ENCODE data around the gene SHISA5.

The SHISA5 gene

DNA sequence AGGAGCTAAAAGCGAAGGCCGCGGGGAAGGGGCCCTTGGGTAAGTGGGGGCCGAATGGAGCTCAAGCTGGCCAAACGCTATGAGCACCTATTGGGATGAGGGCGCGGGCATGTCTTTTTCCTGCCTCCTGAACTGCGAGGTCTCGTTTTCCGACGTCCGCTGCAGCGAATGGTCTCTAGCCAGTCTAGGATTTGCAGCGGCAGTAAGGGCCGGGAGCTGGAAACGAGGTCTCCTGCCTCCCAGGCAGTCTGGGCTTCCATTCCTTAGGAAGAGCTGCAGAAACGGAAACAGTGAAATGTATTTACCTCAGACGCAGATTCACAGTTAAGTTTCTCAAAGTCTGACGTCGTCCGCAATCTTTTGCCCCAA is 63.4 kb downstream of the SHISA5 start:
- peak; percentile 3 for ATAC-seq
- no peak for DNase-seq
- no peaks in the 10 kb centered on the region for H3K9me3 Mint-ChIP-seq

GRCh38 chr3:48439820-48440589 is 64.0 kb downstream of the SHISA5 start, which contains the start of the genes CCDC51 and TMA7:
TSS of gene CCDC51 (minus strand) at chr3:48440119. CDS start at chr3:48435128, 4,991 bp downstream.
TSS of gene TMA7 (plus strand) at chr3:48440257. CDS start at chr3:48440297, 40 bp downstream.
- ATAC-seq: peak; percentile 98
- no peaks in the 10 kb centered on the region for H3K9me3 Mint-ChIP-seq
- peak within 1 kb of the TSS; percentile 93 for H3K27ac Mint-ChIP-seq
- DNase-seq: peak; percentile 98
- no peaks in the 10 kb centered on the region for H3K27me3 Mint-ChIP-seq
- peaks cover 47% of the 10 kb centered on the region for H3K36me3 Mint-ChIP-seq (ENCODE audit: low read depth)
- H3K4me3 Mint-ChIP-seq: peak within 1 kb of the TSS; percentile 98
- peaks cover 33% of the 10 kb centered on the region for H3K4me1 Mint-ChIP-seq

More for the DNA sequence above, 63.4 kb downstream of the SHISA5 start:
- H3K4me1 Mint-ChIP-seq: peaks cover 35% of the 10 kb centered on the region
- H3K27ac Mint-ChIP-seq: peak overlapping the region; percentile 93
- H3K4me3 Mint-ChIP-seq: peak overlapping the region; percentile 98
- peaks cover 47% of the 10 kb centered on the region for H3K36me3 Mint-ChIP-seq (ENCODE audit: low read depth)
- H3K27me3 Mint-ChIP-seq: no peaks in the 10 kb centered on the region

DNA sequence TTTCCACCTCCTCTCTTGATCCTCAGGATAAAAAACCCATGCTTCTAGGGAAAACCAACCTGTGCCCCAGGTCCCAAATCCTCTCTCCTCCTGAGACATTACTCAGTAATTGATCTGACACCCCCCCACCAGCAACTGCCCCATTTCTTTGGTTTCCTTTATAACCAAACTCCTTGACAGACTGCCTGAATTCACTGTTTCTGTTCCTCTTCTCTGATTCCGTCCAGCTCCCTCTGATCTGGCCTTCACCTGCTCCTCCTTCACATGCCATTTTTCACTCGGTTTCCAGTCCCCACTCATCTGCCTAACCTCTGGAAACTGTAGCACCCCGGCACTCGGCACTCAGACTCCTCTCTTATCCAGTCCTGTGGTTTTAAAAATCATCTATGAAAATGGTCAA is 66.2 kb downstream of the SHISA5 start:
- DNase-seq: no peak
- no peak for ATAC-seq
- Mint-ChIP-seq H3K4me1 (peaks cover 35% of the 10 kb centered on the region), H3K36me3 (ENCODE audit: low read depth) (peaks cover 37% of the 10 kb centered on the region), H3K4me3 (no peak overlapping the region), H3K27me3 (no peaks in the 10 kb centered on the region), H3K9me3 (no peaks in the 10 kb centered on the region), H3K27ac (no peak overlapping the region)

DNA sequence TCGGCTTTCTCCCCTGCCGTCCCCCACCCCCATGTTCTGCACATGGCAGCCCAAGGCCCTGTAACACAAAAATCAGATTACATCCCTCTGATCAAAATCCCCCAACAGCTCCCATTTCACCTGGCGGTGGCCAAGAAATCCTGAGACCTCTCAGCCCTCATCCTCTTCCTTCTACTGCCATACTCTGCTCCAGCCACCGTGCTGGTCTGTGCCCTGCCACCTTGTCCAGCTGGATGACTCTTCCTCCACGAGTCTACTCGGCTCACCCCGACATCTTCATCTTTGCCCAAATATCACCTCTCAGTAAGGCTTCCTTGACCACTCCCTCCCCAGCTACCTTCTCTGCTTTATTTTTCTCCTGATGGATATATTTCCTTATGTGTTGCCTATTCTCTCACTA is 67.1 kb downstream of the SHISA5 start:
- Mint-ChIP-seq H3K36me3 (ENCODE audit: low read depth) (peaks cover 28% of the 10 kb centered on the region), H3K9me3 (no peaks in the 10 kb centered on the region), H3K27me3 (no peaks in the 10 kb centered on the region), H3K4me3 (no peak overlapping the region), H3K4me1 (peaks cover 27% of the 10 kb centered on the region), H3K27ac (no peak overlapping the region)
- no peak for DNase-seq
- no peak for ATAC-seq

GRCh38 chr3:48436477-48436787 is 67.5 kb downstream of the SHISA5 start:
- Mint-ChIP-seq H3K27me3 (no peaks in the 10 kb centered on the region), H3K27ac (no peak overlapping the region), H3K4me1 (peaks cover 22% of the 10 kb centered on the region), H3K4me3 (no peak overlapping the region), H3K9me3 (no peaks in the 10 kb centered on the region), H3K36me3 (ENCODE audit: low read depth) (peaks cover 24% of the 10 kb centered on the region)
- DNase-seq (no peak), ATAC-seq (no peak)

DNA sequence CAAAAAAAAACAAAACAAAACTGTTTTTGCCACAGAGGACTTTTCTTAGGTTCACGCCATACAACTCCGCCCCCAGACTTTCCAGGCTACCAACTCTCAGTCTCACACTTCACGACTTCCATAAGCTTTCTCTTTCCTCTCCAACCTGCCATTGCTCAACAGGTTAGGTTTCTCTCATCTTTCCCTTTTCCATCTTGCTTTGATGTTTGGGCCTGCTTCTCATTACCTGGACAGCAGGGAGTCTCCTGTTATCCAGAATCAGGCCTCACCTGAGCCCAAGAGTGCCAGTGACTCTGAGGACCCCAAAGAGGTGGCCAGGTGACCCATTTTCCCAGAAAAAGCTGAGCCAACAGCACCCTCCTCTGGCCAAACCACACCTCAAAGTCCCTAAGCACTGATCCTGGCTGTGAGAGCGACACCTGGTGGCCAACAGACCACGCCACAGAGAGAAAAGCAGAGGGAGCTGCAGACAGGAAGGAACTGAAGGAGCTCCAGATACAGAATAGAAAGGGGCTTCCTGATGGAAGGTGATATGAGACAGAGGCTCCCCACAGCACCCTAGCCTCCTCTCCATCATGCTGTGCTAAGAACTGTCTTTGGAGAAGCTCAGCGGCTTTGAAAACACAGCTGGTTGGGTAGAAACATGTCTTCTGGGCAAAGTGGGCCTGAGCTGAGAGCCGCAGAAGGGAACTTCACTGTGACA is 68.0 kb downstream of the SHISA5 start:
- H3K27ac Mint-ChIP-seq: no peak overlapping the region
- DNase-seq (peak; percentile 85), ATAC-seq (peak; percentile 35)
- H3K9me3 Mint-ChIP-seq: no peaks in the 10 kb centered on the region
- H3K36me3 Mint-ChIP-seq (ENCODE audit: low read depth): peaks cover 20% of the 10 kb centered on the region
- H3K4me3 Mint-ChIP-seq: no peak overlapping the region
- peaks cover 22% of the 10 kb centered on the region for H3K4me1 Mint-ChIP-seq
- H3K27me3 Mint-ChIP-seq: no peaks in the 10 kb centered on the region

- DNase-seq (no peak), ATAC-seq (no peak)
- Mint-ChIP-seq H3K9me3 (no peaks in the 10 kb centered on the region), H3K27me3 (no peaks in the 10 kb centered on the region), H3K27ac (no peak overlapping the region), H3K4me3 (no peak overlapping the region), H3K36me3 (ENCODE audit: low read depth) (peaks cover 14% of the 10 kb centered on the region), H3K4me1 (peaks cover 23% of the 10 kb centered on the region)
These were observed 68.8 kb downstream of the SHISA5 start for GRCh38 chr3:48435223-48435595.

GRCh38 chr3:48434591-48435222 is 69.3 kb downstream of the SHISA5 start:
- Mint-ChIP-seq H3K36me3 (ENCODE audit: low read depth) (peaks cover 9% of the 10 kb centered on the region), H3K27me3 (no peaks in the 10 kb centered on the region), H3K27ac (no peak overlapping the region), H3K4me3 (no peak overlapping the region), H3K9me3 (no peaks in the 10 kb centered on the region), H3K4me1 (peaks cover 21% of the 10 kb centered on the region)
- no peak for ATAC-seq
- no peak for DNase-seq

DNA sequence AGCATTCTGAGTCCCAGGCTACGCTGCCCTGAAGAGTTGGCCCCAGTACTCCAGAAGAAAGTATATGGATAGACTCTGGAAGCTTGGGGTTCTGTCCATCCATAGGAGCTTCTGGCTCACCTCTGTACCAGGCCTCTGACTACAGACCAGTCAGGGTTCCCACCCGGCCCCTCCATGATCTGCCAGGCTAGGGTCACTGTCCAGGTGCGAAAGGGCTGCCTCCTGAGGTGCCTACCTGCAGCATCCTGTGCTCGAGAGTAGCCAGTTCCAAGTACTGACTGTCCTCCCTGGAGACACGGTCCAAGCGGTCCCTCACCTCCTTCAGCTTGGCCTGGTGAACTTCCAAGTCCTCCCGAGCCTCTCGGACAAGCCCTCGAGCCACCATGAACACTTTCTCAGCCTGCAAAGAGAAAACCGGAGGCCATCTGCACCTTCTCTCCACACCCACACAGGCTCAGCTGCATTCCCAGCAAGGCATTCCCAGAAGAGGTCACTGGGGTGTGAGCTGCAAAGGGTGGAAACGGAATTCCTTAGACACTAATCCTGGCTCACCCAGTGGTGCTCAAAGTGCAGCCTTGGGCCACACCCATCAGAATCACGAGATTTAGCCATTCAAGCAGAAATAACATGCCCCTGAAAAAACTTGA is 70.4 kb downstream of the SHISA5 start:
- no peak for ATAC-seq
- no peak overlapping the region for H3K27ac Mint-ChIP-seq

GRCh38 chr3:48432411-48433371 is 71.3 kb downstream of the SHISA5 start:
- Mint-ChIP-seq H3K9me3 (no peaks in the 10 kb centered on the region), H3K4me3 (no peak overlapping the region), H3K27ac (no peak overlapping the region), H3K36me3 (ENCODE audit: low read depth) (peaks cover 4% of the 10 kb centered on the region), H3K4me1 (peaks cover 10% of the 10 kb centered on the region), H3K27me3 (no peaks in the 10 kb centered on the region)
- DNase-seq (no peak), ATAC-seq (no peak)

More for the DNA sequence above, 70.4 kb downstream of the SHISA5 start:
- Mint-ChIP-seq H3K27me3 (no peaks in the 10 kb centered on the region), H3K36me3 (ENCODE audit: low read depth) (peaks cover 8% of the 10 kb centered on the region), H3K9me3 (no peaks in the 10 kb centered on the region), H3K4me3 (no peak overlapping the region), H3K4me1 (peaks cover 14% of the 10 kb centered on the region)
- no peak for DNase-seq

DNA sequence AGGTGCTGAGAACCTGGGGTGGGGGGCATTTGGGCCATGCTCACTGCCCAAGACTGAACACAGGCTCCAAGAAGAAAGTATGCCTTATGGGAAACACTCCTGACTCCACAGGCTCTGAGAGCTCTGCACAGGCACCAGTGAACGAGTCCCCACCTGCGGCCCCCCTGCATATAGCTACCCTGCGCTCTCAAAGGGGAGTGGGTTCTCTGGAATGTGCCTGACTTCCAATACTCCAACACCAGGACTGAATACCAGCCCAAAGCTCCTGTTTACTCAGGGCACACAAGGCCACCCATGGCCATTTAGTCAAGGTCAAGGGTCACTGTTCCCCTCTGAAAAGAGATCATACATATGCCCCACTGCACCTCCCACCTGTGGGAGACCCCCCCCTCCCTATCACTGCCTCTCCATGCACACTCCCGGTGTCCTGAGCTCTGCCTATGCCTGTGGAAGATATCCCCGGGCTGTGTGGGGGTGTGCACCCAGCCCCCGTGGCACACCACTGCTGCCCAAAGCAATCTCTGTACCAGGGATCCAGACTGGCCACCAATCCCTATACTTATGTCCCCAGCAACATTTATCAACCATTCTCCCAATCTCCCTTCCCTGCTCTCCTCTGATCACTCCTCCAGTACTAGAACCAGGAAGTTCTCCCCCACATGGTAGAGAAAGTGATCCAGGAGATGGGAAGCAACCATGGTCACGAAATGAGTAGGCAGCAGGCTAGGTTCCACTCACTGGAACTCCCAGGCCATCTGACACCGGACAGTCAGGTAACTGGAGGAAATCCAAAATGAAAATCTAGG is 72.5 kb downstream of the SHISA5 start:
- ATAC-seq (no peak), DNase-seq (no peak)
- no peaks in the 10 kb centered on the region for H3K9me3 Mint-ChIP-seq
- H3K4me3 Mint-ChIP-seq: no peak overlapping the region
- no peaks in the 10 kb centered on the region for H3K27me3 Mint-ChIP-seq
- peaks cover 4% of the 10 kb centered on the region for H3K36me3 Mint-ChIP-seq (ENCODE audit: low read depth)
- H3K4me1 Mint-ChIP-seq: peaks cover 10% of the 10 kb centered on the region
- H3K27ac Mint-ChIP-seq: no peak overlapping the region

- no peaks in the 10 kb centered on the region for H3K9me3 Mint-ChIP-seq
- H3K4me1 Mint-ChIP-seq: peaks cover 10% of the 10 kb centered on the region
- peak overlapping the region; percentile 73 for H3K4me3 Mint-ChIP-seq
- no peaks in the 10 kb centered on the region for H3K27me3 Mint-ChIP-seq
- ATAC-seq (no peak), DNase-seq (no peak)
- H3K36me3 Mint-ChIP-seq (ENCODE audit: low read depth): peaks cover 4% of the 10 kb centered on the region
- H3K27ac Mint-ChIP-seq: peak overlapping the region; percentile 67
These were observed 73.3 kb downstream of the SHISA5 start for GRCh38 chr3:48430708-48431101.
